HTERT RPE-1 (cell line): Measurements from ENCODE around the gene BCAS4.
"Not testable (repeated sequence)": the region's sequence is repeated elsewhere in the genome, so short reads cannot be mapped to it uniquely, and the experiment has no call there.

Experiments
- in situ Hi-C: fragments of 300-500 bp; cut with MboI; formaldehyde crosslinking; loops from 4 replicates; pipeline ENCODE4 v1.14.3; 2020; ENCODE audit warnings: low sequenced_read_pairs

Gene BCAS4

GRCh38 chr20:50873585-50873984, 78.7 kb downstream of the BCAS4 start:
- in situ Hi-C loops = no loop called here

- in situ Hi-C loops = no loop called here
Measured at GRCh38 chr20:50874111-50874757, 79.4 kb downstream of the BCAS4 start.

- in situ Hi-C loops = no loop called here
Measured at GRCh38 chr20:50874758-50875665, 80.2 kb downstream of the BCAS4 start.

GRCh38 chr20:50876063-50876685, 81.3 kb downstream of the BCAS4 start:
- in situ Hi-C loops = no loop called here

DNA sequence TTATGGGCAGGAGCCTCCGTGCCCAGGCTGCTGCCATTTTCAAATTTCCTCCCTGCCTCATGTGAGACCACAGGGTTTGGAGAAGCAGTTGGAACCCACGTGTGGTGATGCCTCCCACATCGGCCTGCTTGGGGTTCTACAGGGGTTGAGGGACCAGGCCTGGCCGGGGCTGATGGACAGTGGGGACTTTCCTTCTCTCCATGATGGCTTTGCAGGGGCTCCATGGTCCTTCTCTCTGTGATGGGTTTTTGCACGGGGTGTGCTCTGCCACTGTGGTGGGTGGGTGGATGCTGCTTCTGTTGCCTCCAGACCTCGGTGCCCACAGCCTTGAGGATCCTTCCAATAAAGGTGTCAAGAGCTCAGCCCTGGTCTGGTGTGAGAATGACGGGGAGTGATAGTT, 82.0 kb downstream of the BCAS4 start:
- in situ Hi-C loops = no loop called here

- in situ Hi-C loops = no loop called here
Measured at GRCh38 chr20:50877232-50877743, 82.4 kb downstream of the BCAS4 start.

- in situ Hi-C loops = no loop called here
Measured at GRCh38 chr20:50879649-50880550, 85.0 kb downstream of the BCAS4 start.

- in situ Hi-C loops = not testable (repeated sequence)
Measured at GRCh38 chr20:50881759-50882424, 87.0 kb downstream of the BCAS4 start.

GRCh38 chr20:50883856-50884255, 89.0 kb downstream of the BCAS4 start:
- in situ Hi-C loops = no loop called here

DNA sequence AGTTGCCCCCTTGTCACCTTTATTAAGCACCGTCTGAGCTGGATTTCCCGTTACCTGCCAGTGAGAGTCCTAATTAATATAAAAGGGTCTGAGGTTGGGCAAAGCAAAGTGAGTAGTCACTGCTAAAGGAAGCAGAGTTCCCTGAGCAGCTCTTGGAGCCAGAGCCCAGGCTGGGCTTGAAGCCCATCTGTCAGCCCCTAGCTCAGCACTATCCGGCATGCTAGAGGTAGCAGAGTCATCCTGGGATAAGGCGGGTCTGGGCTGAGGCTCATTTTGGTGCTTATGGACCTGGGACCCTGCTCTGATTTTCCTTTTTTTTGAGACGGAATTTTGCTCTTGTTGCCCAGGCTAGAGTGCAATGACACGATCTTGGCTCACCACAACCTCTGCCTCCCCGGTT, 90.2 kb downstream of the BCAS4 start:
- in situ Hi-C loops = no loop called here

DNA sequence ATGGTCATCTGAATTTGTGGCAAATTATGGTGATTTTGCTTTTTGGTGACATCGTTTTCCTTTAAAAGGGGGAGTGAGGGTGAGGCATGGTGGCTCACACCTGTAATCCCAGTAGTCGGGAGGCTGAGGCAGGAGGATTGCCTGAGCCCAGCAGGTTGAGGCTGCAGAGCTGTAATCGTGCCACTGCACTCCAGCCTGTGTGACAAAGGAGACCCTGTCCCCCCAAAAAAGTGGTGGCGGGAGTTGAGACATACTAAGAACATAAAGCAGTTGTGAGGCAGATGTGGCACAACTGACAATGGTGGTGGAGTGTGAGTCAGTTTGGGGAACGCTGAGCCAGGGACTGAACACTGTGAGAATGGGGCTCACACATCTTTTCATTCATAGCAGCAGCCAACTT, 90.9 kb downstream of the BCAS4 start:
- in situ Hi-C loops = no loop called here

GRCh38 chr20:50886184-50886790, 91.4 kb downstream of the BCAS4 start:
- in situ Hi-C loops = no loop called here

GRCh38 chr20:50887576-50887975, 92.7 kb downstream of the BCAS4 start:
- in situ Hi-C loops = no loop called here

DNA sequence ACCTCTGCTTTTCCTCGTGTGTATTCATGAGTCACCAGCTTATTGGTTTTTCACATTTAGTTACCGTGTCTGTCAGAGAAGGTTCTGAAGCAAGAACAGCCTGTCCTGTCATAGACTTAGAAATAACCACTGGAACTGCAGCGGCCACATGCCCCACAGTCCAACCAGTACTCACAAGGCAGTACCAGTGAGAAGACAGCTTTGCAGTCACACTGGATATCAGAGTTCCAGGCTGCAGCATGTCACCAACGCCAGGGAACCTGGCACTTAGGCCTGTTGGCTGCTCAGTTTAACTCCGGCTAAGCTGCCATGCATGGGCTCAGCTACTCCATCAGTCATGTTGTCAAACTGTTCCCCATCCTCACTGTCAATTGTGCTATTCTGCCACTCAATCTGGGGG, 96.3 kb downstream of the BCAS4 start:
- in situ Hi-C loops = no loop called here

DNA sequence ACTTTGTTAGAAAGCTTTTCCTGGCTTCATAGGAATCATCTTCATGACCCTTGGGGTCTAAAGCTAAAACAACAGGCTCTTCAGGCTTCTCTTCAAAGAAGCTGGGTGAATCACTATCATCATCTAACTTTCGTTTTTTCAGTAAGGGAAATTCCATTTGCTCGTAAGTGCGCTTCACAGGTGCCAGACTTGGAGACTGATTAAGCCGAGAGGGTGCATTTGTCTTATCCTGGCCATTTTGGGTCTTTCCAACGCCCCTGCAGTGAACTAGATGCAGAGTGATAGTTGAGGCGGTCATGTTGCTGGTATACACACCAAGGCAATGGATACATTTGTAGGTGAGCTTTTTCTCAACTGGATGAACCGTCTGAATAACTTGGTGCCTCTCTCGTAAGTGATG, 97.5 kb downstream of the BCAS4 start:
- in situ Hi-C loops = no loop called here

- in situ Hi-C loops = no loop called here
Measured at GRCh38 chr20:50893620-50894019, 98.8 kb downstream of the BCAS4 start.

- in situ Hi-C loops = no loop called here
Measured at GRCh38 chr20:50895111-50895830, 100.4 kb downstream of the BCAS4 start.

- in situ Hi-C loops = no loop called here
Measured at GRCh38 chr20:50898475-50898874, 103.6 kb downstream of the BCAS4 start.

- in situ Hi-C loops = no loop called here
Measured at GRCh38 chr20:50900261-50900660, 105.4 kb downstream of the BCAS4 start.
